Neural cell (in vitro differentiated cells): ENCODE results near the gene VDAC1.

Experiments used
- CTCF ChIP-seq: fragments of 450-650 bp; IDR thresholded peaks from 2 replicates; pipeline ENCODE4 v1.5.1; 2014; ENCODE audit warnings: antibody characterized with exemption, mild to moderate bottlenecking, moderate library complexity; ENCODE audit not compliant: poor library complexity, severe bottlenecking
- EP300 ChIP-seq: fragments of 450-650 bp; conservative IDR thresholded peaks from 2 replicates; pipeline ENCODE4 v1.6.1; 2014; ENCODE audit warnings: antibody characterized with exemption, mild to moderate bottlenecking, moderate library complexity; ENCODE audit not compliant: poor library complexity, severe bottlenecking
- EZH2 ChIP-seq: fragments of 200-600, 300-800 bp; shearing (Covaris generic), sonication (generic); IDR thresholded peaks from 2 replicates; pipeline ENCODE4 v1.6.1; 2014; ENCODE audit warnings: antibody characterized with exemption, low read length, borderline replicate concordance, mild to moderate bottlenecking; ENCODE audit not compliant: insufficient read depth, poor library complexity, severe bottlenecking
- MXI1 ChIP-seq: fragments of 450-650 bp; conservative IDR thresholded peaks from 2 replicates; pipeline ENCODE4 v1.6.1; 2014; ENCODE audit warnings: antibody characterized with exemption, mild to moderate bottlenecking; ENCODE audit not compliant: poor library complexity, severe bottlenecking
- POLR2AphosphoS5 ChIP-seq: IDR thresholded peaks from 2 replicates; pipeline ENCODE4 v1.6.1; 2012
- SMC3 ChIP-seq: fragments of 450-650 bp; conservative IDR thresholded peaks from 2 replicates; pipeline ENCODE4 v1.6.1; 2014; ENCODE audit warnings: antibody characterized with exemption, mild to moderate bottlenecking, moderate library complexity; ENCODE audit not compliant: poor library complexity
- TAF1 ChIP-seq: IDR thresholded peaks from 2 replicates; pipeline ENCODE4 v1.6.1; 2012; ENCODE audit warnings: low read depth

GRCh38 chr5:133938039-133938821 is 66.5 kb downstream of the VDAC1 start:
- TF ChIP-seq CTCF: no peak
- TF ChIP-seq EP300: no peak
- TF ChIP-seq EZH2: no peak
- TF ChIP-seq POLR2AphosphoS5: no peak
- no peak for TF ChIP-seq TAF1
- no peak for TF ChIP-seq MXI1
- TF ChIP-seq SMC3: no peak
